Fibroblast of lung (primary cell): ENCODE results near the gene PWWP2B. TPM values are rescaled to one million over a fixed set of nuclear protein-coding genes. Genes with fewer than 3 reads are reported as not detected.

Experiments used
- DNase-seq, 2 donors: peaks; one replicate each; pipeline versions ENCODE4 v3.0.0 to v3.0.0-alpha.2; 2010; ENCODE audit warnings: low read depth in 2 of 2
- H2AFZ ChIP-seq: 2 replicates; pipeline ENCODE4 v1.5.1; 2012; ENCODE audit warnings: low read length, control low read depth, inconsistent platforms
- H3K27ac ChIP-seq: 2 replicates; pipeline ENCODE4 v1.5.1; 2011; ENCODE audit warnings: low read length, control low read depth; ENCODE audit not compliant: insufficient read depth
- H3K27me3 ChIP-seq: 2 replicates; pipeline ENCODE4 v1.5.1; 2011; ENCODE audit warnings: mild to moderate bottlenecking, low read length; ENCODE audit not compliant: control insufficient read depth, insufficient read depth
- H3K36me3 ChIP-seq: 2 replicates; pipeline ENCODE4 v1.5.1; 2011; ENCODE audit warnings: low read length; ENCODE audit not compliant: control insufficient read depth, insufficient read depth
- H3K4me1 ChIP-seq: 2 replicates; pipeline ENCODE4 v1.5.1; 2011; ENCODE audit warnings: low read length; ENCODE audit not compliant: control insufficient read depth, insufficient read depth; ENCODE audit errors: extremely low read depth
- H3K4me2 ChIP-seq: 2 replicates; pipeline ENCODE4 v1.5.1; 2011; ENCODE audit warnings: low read length, control low read depth; ENCODE audit not compliant: insufficient read depth; ENCODE audit errors: extremely low read depth
- H3K4me3 ChIP-seq, 4 experiments: fragments of 200-600 bp in 1 of 4; sonication (generic) in 1 of 4; replicated peaks in 1 of 4; 2 replicates each; pipeline ENCODE4 v1.5.1; 2011 to 2016; ENCODE audit warnings: low read length in 4 of 4, low read depth in 3 of 4, mild to moderate bottlenecking in 3 of 4, control low read depth in 2 of 4, inconsistent platforms in 1 of 4, mixed read lengths in 1 of 4; ENCODE audit not compliant: insufficient read depth in 1 of 4; ENCODE audit errors: control extremely low read depth in 1 of 4
- H3K79me2 ChIP-seq: 2 replicates; pipeline ENCODE4 v1.5.1; 2012; ENCODE audit warnings: mild to moderate bottlenecking, low read length, inconsistent platforms; ENCODE audit not compliant: control insufficient read depth, insufficient read depth
- H3K9ac ChIP-seq: 2 replicates; pipeline ENCODE4 v1.5.1; 2011; ENCODE audit warnings: mild to moderate bottlenecking, low read length, control low read depth; ENCODE audit not compliant: insufficient read depth
- H3K9me3 ChIP-seq: 2 replicates; pipeline ENCODE4 v1.5.1; 2012; ENCODE audit warnings: low read depth, low read length; ENCODE audit not compliant: control insufficient read depth, insufficient read depth
- H4K20me1 ChIP-seq: 2 replicates; pipeline ENCODE4 v1.5.1; 2011; ENCODE audit warnings: low read length; ENCODE audit not compliant: control insufficient read depth, insufficient read depth; ENCODE audit errors: extremely low read depth
- CTCF ChIP-seq, 2 donors: IDR thresholded peaks in 1 of 2; conservative IDR thresholded peaks in 1 of 2; 1 replicate in 1 of 2; 2 replicates in 1 of 2; pipeline ENCODE4 v1.5.1; 2011 to 2012; ENCODE audit warnings: low read length in 2 of 2, control low read depth in 1 of 2, inconsistent platforms in 1 of 2, low read depth in 1 of 2, mild to moderate bottlenecking in 1 of 2
- EZH2 ChIP-seq: IDR thresholded peaks from 2 replicates; pipeline ENCODE4 v1.5.1; 2012; ENCODE audit warnings: low read length, control low read depth, mild to moderate bottlenecking; ENCODE audit errors: missing control alignments
- polyA plus RNA-seq, 2 donors: library from polyadenylated mRNA; depleted of rRNA in 1 of 2; stranded (reverse) in 1 of 2; unstranded in 1 of 2; fragments of >200 nt; gene quantifications; 2 replicates each; pipeline ENCODE4 v1.2.1, GENCODE V29; 2011 to 2012; ENCODE audit warnings: missing spikeins in 1 of 2
- total RNA-seq: library from RNA; depleted of rRNA; stranded (reverse); fragments of >200 nt; gene quantifications from 2 replicates; pipeline ENCODE4 v1.2.1, GENCODE V29; 2014

The PWWP2B gene
- total and polyA plus RNA-seq, 2 donors (not counting 1 experiment from before 2014, with no cell fraction given): 1.5 to 15.9 TPM

GRCh38 chr10:132457328-132458070, 60.5 kb downstream of the PWWP2B start:
- Histone ChIP-seq H3K4me3 (no peak overlapping the region), H3K4me2 (no peak overlapping the region), H3K4me1 (no peaks in the 10 kb centered on the region), H4K20me1 (no peaks in the 10 kb centered on the region), H2AFZ (no peak overlapping the region), H3K79me2 (no peaks in the 10 kb centered on the region), H3K9me3 (no peaks in the 10 kb centered on the region), H3K27me3 (no peaks in the 10 kb centered on the region), H3K27ac (no peak overlapping the region), H3K36me3 (no peaks in the 10 kb centered on the region), H3K9ac (no peak overlapping the region)
- DNase-seq: no peak
- no peak for TF ChIP-seq EZH2
- TF ChIP-seq CTCF (conservative IDR thresholded peaks at IDR 0.05 in 1 of 2, IDR thresholded peaks at IDR 0.05 in 1 of 2; ENCODE audit: low read depth in 1 of 2, low read length in 2 of 2): no peak

GRCh38 chr10:132458071-132458585, 61.1 kb downstream of the PWWP2B start:
- no peaks in the 10 kb centered on the region for H3K36me3 ChIP-seq
- no peaks in the 10 kb centered on the region for H3K27me3 ChIP-seq
- no peaks in the 10 kb centered on the region for H4K20me1 ChIP-seq
- TF ChIP-seq CTCF (conservative IDR thresholded peaks at IDR 0.05 in 1 of 2, IDR thresholded peaks at IDR 0.05 in 1 of 2; ENCODE audit: low read depth in 1 of 2, low read length in 2 of 2) (no peak), EZH2 (no peak)
- H3K4me1 ChIP-seq: no peaks in the 10 kb centered on the region
- no peak overlapping the region for H3K27ac ChIP-seq
- H2AFZ ChIP-seq: no peak overlapping the region
- H3K9me3 ChIP-seq: no peaks in the 10 kb centered on the region
- H3K4me2 ChIP-seq: no peak overlapping the region
- H3K9ac ChIP-seq: no peak overlapping the region
- H3K79me2 ChIP-seq: no peaks in the 10 kb centered on the region
- H3K4me3 ChIP-seq: no peak overlapping the region
- DNase-seq: no peak

- Histone ChIP-seq H3K4me3 (no peak overlapping the region), H3K4me2 (no peak overlapping the region), H4K20me1 (no peaks in the 10 kb centered on the region), H3K27ac (no peak overlapping the region), H2AFZ (no peak overlapping the region), H3K79me2 (no peaks in the 10 kb centered on the region), H3K9ac (no peak overlapping the region), H3K27me3 (no peaks in the 10 kb centered on the region), H3K36me3 (no peaks in the 10 kb centered on the region), H3K9me3 (no peaks in the 10 kb centered on the region), H3K4me1 (no peaks in the 10 kb centered on the region)
- DNase-seq: no peak
- peak; percentile 65 to 74 for TF ChIP-seq CTCF (conservative IDR thresholded peaks at IDR 0.05 in 1 of 2, IDR thresholded peaks at IDR 0.05 in 1 of 2; ENCODE audit: low read depth in 1 of 2, low read length in 2 of 2)
- TF ChIP-seq EZH2: no peak
Measured at GRCh38 chr10:132458586-132459300, 61.7 kb downstream of the PWWP2B start.
